HG02970 (cell line): ENCODE results near the gene TAP1.
"Not testable (repeated sequence)": the region's sequence is repeated elsewhere in the genome, so short reads cannot be mapped to it uniquely, and the experiment has no call there.

Source experiments
- ATAC-seq: cut with Tn5 transposase; IDR thresholded peaks from one replicate; pipeline ENCODE4 v1.9.1; 2021; ENCODE audit warnings: mild to moderate bottlenecking, moderate library complexity, moderate number of reproducible peaks; ENCODE audit not compliant: unreplicated experiment, low FRiP score

The TAP1 gene

GRCh38 chr6:32853541-32854375 lies at the start of gene TAP1, which contains the start of gene PSMB9:
Gene TAP1 (minus strand): TSS chr6:32853704. CDS start chr6:32853636, 68 bp downstream.
Gene PSMB9 (plus strand): TSS chr6:32854192. CDS start chr6:32854230, 38 bp downstream.
- ATAC-seq = peak; percentile 81

- no peak for ATAC-seq
These were observed 41.5 kb upstream of the TAP1 start for GRCh38 chr6:32895006-32895345.

- ATAC-seq = peak; percentile 96
These were observed 40.8 kb upstream of the TAP1 start for GRCh38 chr6:32894085-32895005.

- ATAC-seq = no peak
These were observed 37.3 kb upstream of the TAP1 start for GRCh38 chr6:32890831-32891230.

- ATAC-seq = no peak
These were observed 36.0 kb upstream of the TAP1 start for GRCh38 chr6:32889533-32889932.

- no peak for ATAC-seq
These were observed 35.1 kb upstream of the TAP1 start for GRCh38 chr6:32888576-32888975.

- ATAC-seq = no peak
These were observed 34.1 kb upstream of the TAP1 start for GRCh38 chr6:32887616-32888015.

- ATAC-seq = no peak
These were observed 33.3 kb upstream of the TAP1 start for GRCh38 chr6:32886681-32887383.

GRCh38 chr6:32885698-32886286 lies 32.3 kb upstream of the TAP1 start:
- no peak for ATAC-seq

- ATAC-seq = no peak
These were observed 30.3 kb upstream of the TAP1 start for GRCh38 chr6:32883789-32884188.

- ATAC-seq = no peak
These were observed 29.4 kb upstream of the TAP1 start for GRCh38 chr6:32882879-32883250.

GRCh38 chr6:32880962-32881361 lies 27.5 kb upstream of the TAP1 start:
- ATAC-seq = not testable (repeated sequence)

- no peak for ATAC-seq
These were observed 26.2 kb upstream of the TAP1 start for GRCh38 chr6:32879691-32880090.

- ATAC-seq = no peak
These were observed 23.1 kb upstream of the TAP1 start for GRCh38 chr6:32876603-32877002.

GRCh38 chr6:32873947-32874346 lies 20.4 kb upstream of the TAP1 start:
- ATAC-seq = not testable (repeated sequence)

GRCh38 chr6:32868257-32868788 lies 14.8 kb upstream of the TAP1 start:
- ATAC-seq = no peak

- no peak for ATAC-seq
These were observed 14.2 kb upstream of the TAP1 start for GRCh38 chr6:32867554-32868256.

GRCh38 chr6:32867022-32867477 lies 13.5 kb upstream of the TAP1 start:
- ATAC-seq = no peak

- no peak for ATAC-seq
These were observed 12.4 kb upstream of the TAP1 start for GRCh38 chr6:32865724-32866443.
